K562 (cell line): ENCODE measurements around the gene HLA-DOB. TPM values are rescaled to one million over a fixed set of nuclear protein-coding genes. Genes with fewer than 3 reads are reported as not detected.

Experiments
- FOXO4 ChIP-seq: fragments of 450-650 bp; formaldehyde crosslinking; IDR thresholded peaks from 2 replicates; pipeline ENCODE4 v1.4.0; 2020; ENCODE audit warnings: mild to moderate bottlenecking, moderate library complexity
- GTF2F1 ChIP-seq: IDR thresholded peaks from 2 replicates; pipeline ENCODE4 v1.6.1; 2011; ENCODE audit warnings: low read depth, low read length, improper control_type of control experiment
- KLF10 ChIP-seq: fragments of 250-450 bp; sonication (Bioruptor Pico); IDR thresholded peaks from 2 replicates; pipeline ENCODE4 v1.6.1; 2021; ENCODE audit warnings: matching md5 sums
- L3MBTL2 ChIP-seq: fragments of 450-650 bp; IDR thresholded peaks from 2 replicates; pipeline ENCODE4 v1.6.1; 2016; ENCODE audit warnings: mild to moderate bottlenecking, moderate library complexity
- NFYB ChIP-seq: IDR thresholded peaks from 2 replicates; pipeline ENCODE4 v1.6.1; 2011; ENCODE audit warnings: mild to moderate bottlenecking, moderate library complexity; ENCODE audit not compliant: insufficient read length; ENCODE audit errors: extremely low read depth
- RFX5 ChIP-seq: IDR thresholded peaks from 2 replicates; pipeline ENCODE4 v1.6.1; 2011; ENCODE audit warnings: low read depth, mild to moderate bottlenecking, improper control_type of control experiment, low read length
- TCF3 ChIP-seq: sonication (generic); formaldehyde crosslinking; IDR thresholded peaks from 2 replicates; pipeline ENCODE4 v1.4.0; 2020; ENCODE audit warnings: mild to moderate bottlenecking, missing genetic modification reagents
- VEZF1 ChIP-seq: fragments of 200-800 bp; sonication (Bioruptor generic); IDR thresholded peaks from 2 replicates; pipeline ENCODE4 v1.6.1; 2017; ENCODE audit warnings: missing genetic modification characterization, missing compliant biosample characterization
- XRCC5 ChIP-seq: fragments of 200-400 bp; formaldehyde crosslinking; IDR thresholded peaks from 2 replicates; pipeline ENCODE4 v1.6.1; 2017; ENCODE audit warnings: low read depth, mild to moderate bottlenecking, low read length
- ZBTB33 ChIP-seq: sonication (generic); formaldehyde crosslinking; IDR thresholded peaks from 2 replicates; pipeline ENCODE4 v1.8.1; 2023; ENCODE audit warnings: mild to moderate bottlenecking, missing genetic modification reagents
- ZNF318 ChIP-seq, 2 experiments: fragments of 450-650 bp; IDR thresholded peaks; 2 replicates each; pipeline ENCODE4 v1.6.1; 2016; ENCODE audit warnings: mild to moderate bottlenecking in 2 of 2, borderline replicate concordance in 1 of 2, low read depth in 1 of 2, moderate library complexity in 1 of 2
- polyA plus RNA-seq, 8 experiments: library from polyadenylated mRNA; depleted of rRNA in 4 of 8; stranded (reverse) in 5 of 8; unstranded in 3 of 8; fragments of >200 nt; fragmentation: Nextera tagmentation in 2 of 8; fragmentation: Illumina TruSeq in 1 of 8; extraction: Ambion mirVana in 2 of 8; extraction: Trizol in 1 of 8; gene quantifications; 2 replicates each; pipeline versions ENCODE4 v1.2.1 to v1.2.3, GENCODE V29; 2011 to 2014; ENCODE audit warnings: inconsistent platforms in 1 of 8, missing spikeins in 1 of 8
- total RNA-seq, 7 experiments: library from RNA; depleted of rRNA in 6 of 7; stranded (reverse); fragments of >200 nt in 6 of 7; fragmentation: Illumina TruSeq in 2 of 7; extraction: Trizol in 2 of 7; gene quantifications; 2 replicates each; pipeline versions ENCODE4 v1.2.1 to v1.2.3, GENCODE V29; 2011 to 2021; ENCODE audit warnings: low replicate concordance in 1 of 7

HLA-DOB gene
- total and polyA plus RNA-seq, 9 of the 15 experiments (the other 6 are each of a cell fraction or from before 2014, with no cell fraction given) = 1.2 to 4.0 (median 2.5) TPM

GRCh38 chr6:32843979-32844838, 27.4 kb upstream of the HLA-DOB start, which contains the start of gene PSMB8 (continued):
- TF ChIP-seq L3MBTL2 (peak; percentile 84), TCF3 (CRISPR knock-in tag) (no peak), ZBTB33 (CRISPR knock-in tag) (peak; percentile 94; the same call in 1 of the 2 replicates), ZNF318 (IDR thresholded peaks at IDR 0.05; ENCODE audit: borderline replicate concordance in 1 of 2, low read depth in 1 of 2) (peak in 1 of 2 experiments; percentile 40; a peak in 1 of 4 replicates), GTF2F1 (peak; percentile 92; the same call in 1 of the 2 replicates), XRCC5 (0 out of 2 replicates have a peak, but pooled peaks have one; percentile 13), KLF10 (CRISPR knock-in tag) (no peak), FOXO4 (CRISPR knock-in tag) (no peak), NFYB (peak; percentile 38), VEZF1 (CRISPR knock-in tag) (peak; percentile 34; the same call in 1 of the 2 replicates), RFX5 (peak; percentile 99)
